ENCODE data around the gene PIGP. TPM values are rescaled to one million over a fixed set of nuclear protein-coding genes. Genes with fewer than 3 reads are reported as not detected.

PIGP gene
- total RNA-seq, 1 donor from 2014 or later, result 16.1 TPM

- peaks cover 9% of the 10 kb centered on the region for H3K9me3 Mint-ChIP-seq
- peaks cover 19% of the 10 kb centered on the region for H3K4me1 Mint-ChIP-seq
- no peak overlapping the region for H3K4me3 Mint-ChIP-seq
- no peak for DNase-seq (ENCODE audit: low read depth, low spot score)
- no peak overlapping the region for H3K27ac Mint-ChIP-seq (ENCODE audit: unreplicated experiment)
- peaks cover 2% of the 10 kb centered on the region for H3K27me3 Mint-ChIP-seq (ENCODE audit: low read depth)
- TF ChIP-seq CTCF (conservative IDR thresholded peaks at IDR 0.05), result no peak
- H3K36me3 Mint-ChIP-seq (ENCODE audit: low read depth), result peaks cover 2% of the 10 kb centered on the region
Observed at GRCh38 chr21:37047079-37047478, 25.8 kb downstream of the PIGP start.

GRCh38 chr21:37045556-37045955 is 27.3 kb downstream of the PIGP start:
- Mint-ChIP-seq H3K27ac (ENCODE audit: unreplicated experiment) (no peak overlapping the region), H3K27me3 (ENCODE audit: low read depth) (peaks cover 2% of the 10 kb centered on the region)
- no peak for TF ChIP-seq CTCF (conservative IDR thresholded peaks at IDR 0.05)

GRCh38 chr21:37045149-37045548 is 27.7 kb downstream of the PIGP start:
- no peak overlapping the region for H3K4me3 Mint-ChIP-seq
- no peak for DNase-seq (ENCODE audit: low read depth, low spot score)
- H3K9me3 Mint-ChIP-seq, result peaks cover 7% of the 10 kb centered on the region
- peaks cover 2% of the 10 kb centered on the region for H3K36me3 Mint-ChIP-seq (ENCODE audit: low read depth)
- no peak for TF ChIP-seq CTCF (conservative IDR thresholded peaks at IDR 0.05)
- H3K4me1 Mint-ChIP-seq, result peaks cover 16% of the 10 kb centered on the region
- peaks cover 2% of the 10 kb centered on the region for H3K27me3 Mint-ChIP-seq (ENCODE audit: low read depth)
- H3K27ac Mint-ChIP-seq (ENCODE audit: unreplicated experiment), result no peak overlapping the region

More at GRCh38 chr21:37045556-37045955, 27.3 kb downstream of the PIGP start:
- no peak for DNase-seq (ENCODE audit: low read depth, low spot score)
- no peak overlapping the region for H3K4me3 Mint-ChIP-seq
- peaks cover 16% of the 10 kb centered on the region for H3K4me1 Mint-ChIP-seq
- peaks cover 2% of the 10 kb centered on the region for H3K36me3 Mint-ChIP-seq (ENCODE audit: low read depth)
- peaks cover 7% of the 10 kb centered on the region for H3K9me3 Mint-ChIP-seq

GRCh38 chr21:37044643-37045042 is 28.2 kb downstream of the PIGP start:
- Mint-ChIP-seq H3K27ac (ENCODE audit: unreplicated experiment) (no peak overlapping the region), H3K4me3 (no peak overlapping the region), H3K4me1 (peaks cover 20% of the 10 kb centered on the region), H3K27me3 (ENCODE audit: low read depth) (peaks cover 2% of the 10 kb centered on the region), H3K36me3 (ENCODE audit: low read depth) (peaks cover 2% of the 10 kb centered on the region), H3K9me3 (peaks cover 7% of the 10 kb centered on the region)
- no peak for TF ChIP-seq CTCF (conservative IDR thresholded peaks at IDR 0.05)
- no peak for DNase-seq (ENCODE audit: low read depth, low spot score)

- DNase-seq (ENCODE audit: low read depth, low spot score), result no peak
- peaks cover 27% of the 10 kb centered on the region for H3K4me1 Mint-ChIP-seq
- H3K4me3 Mint-ChIP-seq, result no peak overlapping the region
- H3K27me3 Mint-ChIP-seq (ENCODE audit: low read depth), result peaks cover 2% of the 10 kb centered on the region
- H3K27ac Mint-ChIP-seq (ENCODE audit: unreplicated experiment), result peak overlapping the region; percentile 71
- peaks cover 2% of the 10 kb centered on the region for H3K36me3 Mint-ChIP-seq (ENCODE audit: low read depth)
- H3K9me3 Mint-ChIP-seq, result peaks cover 7% of the 10 kb centered on the region
- no peak for TF ChIP-seq CTCF (conservative IDR thresholded peaks at IDR 0.05)
Observed at GRCh38 chr21:37043818-37044217, 29.1 kb downstream of the PIGP start.
